ENCODE results near the gene SH3GL1. TPM values are rescaled to one million over a fixed set of nuclear protein-coding genes. Genes with fewer than 3 reads are reported as not detected.

Gene SH3GL1
- total RNA-seq, 1 experiment from 2014 or later, result 59.8 TPM

GRCh38 chr19:4374498-4375163 is 25.7 kb downstream of the SH3GL1 start:
- no peaks in the 10 kb centered on the region for H4K20me1 ChIP-seq (ENCODE audit: low read length)
- ATAC-seq (peak; percentile 58), DNase-seq (peak; percentile 90)
- no peak overlapping the region for H2AFZ ChIP-seq (ENCODE audit: low read length)
- no peaks in the 10 kb centered on the region for H3K36me3 ChIP-seq (ENCODE audit: low read depth, low read length)
- peak overlapping the region; percentile 44 for H3K4me3 ChIP-seq (ENCODE audit: low read length)
- intact Hi-C loops (cut with micrococcal nuclease), result loop anchor here (1.0 kb wide), 1 partner anchor 26 kb away; the partner anchor contains the start of gene SH3GL1
- no peaks in the 10 kb centered on the region for H3K9me2 ChIP-seq (replicated peaks; ENCODE audit: low read length)
- peaks cover 68% of the 10 kb centered on the region for H3K79me2 ChIP-seq (ENCODE audit: low read length)
- H3K9me3 ChIP-seq (ENCODE audit: low read length), result no peaks in the 10 kb centered on the region
- peak overlapping the region; percentile 99 for H3K27ac ChIP-seq (ENCODE audit: low read length)
- H3K4me1 ChIP-seq (ENCODE audit: insufficient read depth, low read length), result peaks cover 62% of the 10 kb centered on the region
- no peaks in the 10 kb centered on the region for H3K27me3 ChIP-seq (ENCODE audit: low read length)
- H3F3A ChIP-seq (ENCODE audit: low read length, unreplicated experiment), result peaks cover 7% of the 10 kb centered on the region
- ChIA-PET CTCF (interaction anchor here (1.1 to 2.2 kb wide), 4 partner anchors 22 to 108 kb away, joined by 3 to 11 read pairs (median 5); partner anchors contain the start of genes CHAF1A and SH3GL1), POLR2A (ENCODE audit: unreplicated experiment) (interaction anchor here (0.6 kb wide), 1 partner anchor 107 kb away, joined by 3 read pairs; no protein-coding TSS in a partner anchor)
- TF ChIP-seq CTCF (conservative IDR thresholded peaks at IDR 0.05; ENCODE audit: low read depth, low read length), result no peak
- no peak for TF ChIP-seq EZH2 (IDR thresholded peaks at IDR 0.05; ENCODE audit: low read length, unreplicated experiment)
- peak; percentile 34; the same call in 1 of the 2 replicates for TF ChIP-seq EZH2phosphoT487 (IDR thresholded peaks at IDR 0.05; ENCODE audit: borderline replicate concordance, low read length)
- peak overlapping the region; percentile 85 for H3K4me2 ChIP-seq (ENCODE audit: low read length)
- peak overlapping the region; percentile 88 for H3K9ac ChIP-seq (ENCODE audit: low read length)
- no TSS peak for BruUV-seq (replicated peaks)

GRCh38 chr19:4373601-4374497 is 26.5 kb downstream of the SH3GL1 start:
- Histone ChIP-seq H3F3A (ENCODE audit: low read length, unreplicated experiment) (peaks cover 7% of the 10 kb centered on the region), H3K4me3 (ENCODE audit: low read length) (no peak overlapping the region), H3K9me2 (replicated peaks; ENCODE audit: low read length) (no peaks in the 10 kb centered on the region), H3K4me1 (ENCODE audit: insufficient read depth, low read length) (peaks cover 54% of the 10 kb centered on the region), H3K27ac (ENCODE audit: low read length) (peak overlapping the region; percentile 99), H3K9me3 (ENCODE audit: low read length) (no peaks in the 10 kb centered on the region), H3K36me3 (ENCODE audit: low read depth, low read length) (no peaks in the 10 kb centered on the region), H4K20me1 (ENCODE audit: low read length) (no peaks in the 10 kb centered on the region), H2AFZ (ENCODE audit: low read length) (no peak overlapping the region), H3K79me2 (ENCODE audit: low read length) (peaks cover 70% of the 10 kb centered on the region), H3K4me2 (ENCODE audit: low read length) (peak overlapping the region; percentile 85), H3K9ac (ENCODE audit: low read length) (peak overlapping the region; percentile 88), H3K27me3 (ENCODE audit: low read length) (no peaks in the 10 kb centered on the region)
- no peak for ATAC-seq
- TF ChIP-seq EZH2 (IDR thresholded peaks at IDR 0.05; ENCODE audit: low read length, unreplicated experiment) (no peak), CTCF (conservative IDR thresholded peaks at IDR 0.05; ENCODE audit: low read depth, low read length) (no peak), EZH2phosphoT487 (IDR thresholded peaks at IDR 0.05; ENCODE audit: borderline replicate concordance, low read length) (no peak)
- BruUV-seq (replicated peaks), result TSS peak; percentile 28
- intact Hi-C loops (cut with micrococcal nuclease), result loop anchor here (1.0 kb wide), 1 partner anchor 26 kb away; the partner anchor contains the start of gene SH3GL1
- CTCF ChIA-PET, result interaction anchor here (2.2 kb wide), 1 partner anchor 28 kb away, joined by 11 read pairs; the partner anchor contains the start of gene CHAF1A
- POLR2A ChIA-PET (ENCODE audit: unreplicated experiment), result no interaction called here
- no peak for DNase-seq
